Activated CD4-positive, CD25-positive, alpha-beta regulatory T cell (primary cell): ENCODE measurements around the gene NFAT5.
"Not testable (repeated sequence)": the region's sequence is repeated elsewhere in the genome, so short reads cannot be mapped to it uniquely, and the experiment has no call there.

Experiments used
- DNase-seq, 4 experiments: peaks; one replicate each; lab custom pipeline; 2025; lab: John Stamatoyannopoulos, UW

Gene NFAT5

GRCh38 chr16:69565671-69566239, at the start of gene NFAT5:
Gene NFAT5 (plus strand): TSS chr16:69565966. CDS start chr16:69566302, 336 bp downstream.
- DNase-seq, result peak; percentile 70 to 78 (median 74)

DNA sequence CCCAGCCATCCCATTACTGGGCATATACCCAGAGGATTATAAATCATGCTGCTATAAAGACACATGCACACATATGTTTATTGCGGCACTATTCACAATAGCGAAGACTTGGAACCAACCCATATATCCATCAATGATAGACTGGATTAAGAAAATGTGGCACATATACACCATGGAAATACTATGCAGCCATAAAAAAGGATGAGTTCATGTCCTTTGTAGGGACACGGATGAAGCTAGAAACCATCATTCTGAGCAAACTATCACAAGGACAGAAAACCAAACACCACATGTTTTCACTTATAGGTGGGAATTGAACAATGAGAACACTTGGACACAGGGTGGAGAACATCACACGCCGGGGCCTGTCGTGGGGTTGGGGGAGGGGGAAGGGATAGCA, 47.9 kb upstream of the NFAT5 start:
- not testable (repeated sequence) for DNase-seq

DNA sequence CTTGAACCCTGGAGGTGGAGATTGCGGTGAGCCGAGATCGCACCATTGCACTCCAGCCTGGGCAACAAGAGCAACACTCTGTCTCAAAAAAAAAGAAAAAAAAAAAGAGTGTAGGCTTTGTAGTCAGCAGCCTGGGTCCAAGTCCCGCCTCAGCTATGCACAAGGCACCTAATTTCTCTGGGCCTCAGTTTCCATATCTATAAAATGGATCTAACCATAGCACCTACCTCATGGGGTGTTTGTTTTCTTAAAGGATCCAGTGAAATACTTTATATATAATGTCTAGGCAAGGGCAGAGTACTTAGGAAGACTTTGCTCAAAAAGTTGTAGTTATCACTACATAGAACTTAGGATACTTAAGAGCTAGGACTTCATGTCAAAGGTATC, 45.4 kb upstream of the NFAT5 start:
- DNase-seq, result no peak

DNA sequence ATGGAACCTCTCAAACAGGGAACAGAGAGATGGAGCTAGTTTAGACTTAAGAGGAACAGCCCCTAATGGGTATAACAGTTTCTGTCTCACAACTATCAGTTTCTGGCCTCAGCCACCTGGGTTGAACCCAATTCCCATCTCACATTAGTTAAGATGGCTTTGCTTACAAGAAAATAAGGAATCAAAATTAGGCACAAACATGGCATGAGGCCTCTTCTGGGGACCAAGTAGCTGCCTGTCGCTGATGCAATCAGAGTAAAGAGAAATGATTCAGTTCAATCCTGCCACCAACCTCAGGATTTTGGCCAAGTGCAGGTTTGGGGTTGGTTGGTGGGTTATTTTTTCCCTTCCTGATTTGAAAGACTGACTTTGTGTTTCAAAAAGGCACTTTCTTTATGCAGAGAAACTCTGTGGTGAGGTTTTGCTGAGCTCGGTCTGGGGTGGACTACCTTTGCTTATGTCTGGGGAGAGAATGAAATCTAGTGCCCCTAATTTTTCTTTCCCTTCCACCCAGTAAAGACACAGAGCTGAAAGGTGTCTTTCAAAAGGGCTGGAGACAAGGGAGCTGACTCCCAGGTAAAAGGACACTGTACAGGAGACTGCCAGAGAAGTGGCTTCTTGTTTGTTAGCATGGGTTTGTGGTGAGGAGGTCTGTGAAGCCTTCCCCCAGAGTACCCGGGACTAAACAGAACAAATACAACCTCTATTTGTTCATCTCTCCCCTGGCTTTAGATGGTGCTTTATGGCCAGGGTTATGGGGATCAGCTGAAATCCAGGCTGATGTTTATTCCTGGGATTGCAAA, 44.8 kb upstream of the NFAT5 start:
- no peak for DNase-seq

DNA sequence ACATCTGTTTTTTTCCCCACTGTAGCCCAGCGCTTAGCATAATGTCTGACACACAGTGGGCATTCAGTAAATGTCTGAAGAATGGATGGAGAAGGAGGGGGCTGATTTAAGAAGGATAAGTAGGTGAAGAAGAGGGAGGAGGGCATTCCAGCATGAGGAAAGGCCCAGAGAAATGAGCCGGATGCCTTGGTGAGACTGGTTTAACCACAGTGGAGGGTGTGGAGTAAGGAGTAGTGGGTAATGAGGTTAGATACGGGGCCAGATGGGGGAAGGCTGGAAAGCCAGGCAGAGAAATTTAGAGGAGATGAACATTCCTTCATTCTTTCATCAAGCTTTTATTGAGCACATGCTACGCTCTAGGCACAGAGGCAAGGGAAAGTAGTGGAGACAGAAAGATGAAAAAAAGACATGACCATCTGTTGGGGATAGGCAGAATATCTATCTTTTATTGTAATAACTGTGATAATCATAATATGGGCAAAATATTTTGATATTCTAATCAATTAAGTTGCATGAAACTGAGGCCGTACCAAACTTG, 43.7 kb upstream of the NFAT5 start:
- no peak for DNase-seq

DNA sequence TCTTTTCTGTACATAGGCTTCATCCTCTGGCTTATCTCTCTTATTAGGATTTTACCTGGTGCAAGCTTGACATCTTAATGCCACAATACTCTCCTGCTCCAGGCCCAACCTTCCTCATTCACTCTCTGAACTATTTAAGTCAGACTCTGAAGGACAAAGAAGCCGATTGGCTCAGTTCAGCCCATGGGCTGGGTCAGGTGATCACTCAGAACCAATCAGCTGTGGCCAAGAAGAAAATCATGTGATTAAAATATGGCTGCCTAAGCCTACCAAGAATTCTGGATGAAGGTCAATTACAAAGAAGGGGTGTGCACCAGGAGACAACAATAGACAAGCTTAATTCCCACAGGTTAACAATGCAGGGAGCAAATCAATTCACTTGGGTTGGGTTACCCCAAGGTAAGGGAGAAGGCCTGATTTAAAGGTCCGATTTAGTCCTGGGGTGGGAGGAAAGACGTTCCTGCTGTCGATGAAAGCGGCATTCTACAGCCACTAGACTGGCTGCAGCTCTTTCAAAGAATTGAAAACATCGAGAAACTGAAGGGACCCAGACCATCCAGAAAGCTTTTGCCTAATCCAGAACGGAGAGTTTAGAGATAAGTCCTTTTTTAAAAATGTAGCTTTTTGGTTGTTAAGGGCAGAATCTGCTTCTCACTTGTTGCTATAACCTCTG, 42.9 kb upstream of the NFAT5 start:
- no peak for DNase-seq

DNA sequence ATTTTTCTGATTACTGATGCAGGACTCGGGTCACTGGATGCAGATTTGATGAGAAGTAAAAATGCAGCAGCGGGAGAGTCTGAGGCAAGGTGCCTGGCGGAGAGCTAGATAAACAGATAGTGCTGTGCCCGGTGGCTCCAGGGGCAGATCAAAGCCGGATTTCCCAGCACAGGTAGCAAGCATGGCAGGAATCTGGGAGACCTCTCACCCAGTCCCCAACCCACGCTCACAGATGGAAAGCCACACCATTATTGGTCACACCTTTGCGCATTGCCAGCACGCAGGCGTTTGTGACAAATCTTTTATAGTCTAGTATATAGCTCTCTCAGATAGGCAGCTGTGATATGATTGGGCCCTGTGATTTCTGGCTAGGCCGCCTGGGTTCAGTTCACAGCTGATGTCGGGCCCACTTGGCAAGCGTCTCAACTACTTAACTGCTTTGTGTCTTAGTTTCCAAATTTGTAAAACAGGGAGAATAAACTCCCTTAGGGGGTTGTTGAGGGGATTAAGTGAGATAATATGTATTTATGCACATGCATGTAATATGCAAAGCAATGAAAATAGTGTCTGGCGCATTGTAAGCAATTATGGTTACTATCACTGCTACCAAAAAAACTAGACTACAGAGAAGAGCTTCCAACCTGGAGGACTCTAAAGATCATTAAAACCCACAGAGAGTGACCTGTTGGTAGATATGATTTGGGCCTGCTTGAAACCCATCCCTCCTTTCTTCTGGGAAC, 42.0 kb upstream of the NFAT5 start:
- DNase-seq, result no peak

GRCh38 chr16:69526831-69527655, 38.7 kb upstream of the NFAT5 start:
- no peak for DNase-seq

GRCh38 chr16:69531988-69532387, 33.8 kb upstream of the NFAT5 start:
- DNase-seq, result no peak

DNA sequence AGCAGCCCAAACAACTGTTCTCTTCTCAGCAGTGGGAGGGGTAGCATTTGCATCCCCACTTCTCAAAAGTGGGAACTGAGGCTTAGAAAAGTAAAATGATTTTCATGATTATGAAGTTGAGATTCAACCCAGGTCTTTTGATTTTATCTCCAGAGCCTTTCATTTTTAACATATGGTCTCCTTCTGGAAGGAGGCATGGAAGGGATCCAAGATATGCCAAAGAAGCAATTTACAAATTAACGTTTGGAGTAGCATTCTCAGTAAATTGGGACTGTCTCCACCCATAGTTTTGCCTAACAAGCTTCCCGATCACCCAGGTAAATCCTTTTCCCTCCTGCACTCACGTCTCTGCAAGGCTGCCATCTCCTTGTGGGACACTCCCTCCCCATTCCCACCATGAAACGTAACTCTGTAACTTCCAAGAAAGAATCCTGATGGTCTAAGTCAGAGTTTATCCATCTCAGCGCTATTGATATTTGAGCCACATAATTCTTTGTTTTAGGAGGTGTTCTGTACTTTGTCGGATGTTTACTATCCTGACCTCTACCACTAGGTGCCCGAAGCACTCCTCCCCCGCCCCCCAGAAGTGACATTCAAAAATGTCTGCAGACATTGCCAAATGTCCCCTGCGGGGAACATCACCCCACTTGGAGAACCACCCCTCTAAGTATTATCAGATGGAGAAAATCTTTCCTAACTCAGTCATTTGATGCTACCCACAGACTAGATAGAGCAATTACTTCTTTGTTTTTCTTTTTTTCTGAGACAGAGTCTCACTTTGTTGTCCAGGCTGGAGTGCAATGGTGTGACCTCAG, 32.9 kb upstream of the NFAT5 start:
- no peak for DNase-seq

- no peak for DNase-seq
These were observed 31.0 kb upstream of the NFAT5 start for GRCh38 chr16:69534720-69535119.

GRCh38 chr16:69535123-69536050, 30.4 kb upstream of the NFAT5 start:
- DNase-seq, result no peak

GRCh38 chr16:69537706-69538080, 28.1 kb upstream of the NFAT5 start:
- no peak for DNase-seq

DNA sequence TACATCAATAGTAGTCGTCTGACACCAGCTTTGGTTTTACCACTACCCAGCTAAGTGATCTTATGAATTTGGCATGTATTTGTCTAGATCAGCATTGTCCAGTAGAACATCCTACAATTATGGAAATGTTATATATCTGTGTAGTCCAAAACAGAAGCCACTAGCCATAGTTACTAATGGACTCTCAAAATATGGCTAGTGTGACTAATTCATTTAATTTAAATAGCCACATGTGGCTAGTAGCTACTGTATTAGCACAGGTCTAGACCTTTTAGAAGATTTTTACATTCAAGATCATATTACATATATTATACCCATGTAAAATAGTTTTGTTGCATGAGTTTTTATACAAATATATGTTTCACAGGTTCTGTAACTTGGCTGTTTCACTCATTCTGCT, 27.0 kb upstream of the NFAT5 start:
- no peak for DNase-seq

DNA sequence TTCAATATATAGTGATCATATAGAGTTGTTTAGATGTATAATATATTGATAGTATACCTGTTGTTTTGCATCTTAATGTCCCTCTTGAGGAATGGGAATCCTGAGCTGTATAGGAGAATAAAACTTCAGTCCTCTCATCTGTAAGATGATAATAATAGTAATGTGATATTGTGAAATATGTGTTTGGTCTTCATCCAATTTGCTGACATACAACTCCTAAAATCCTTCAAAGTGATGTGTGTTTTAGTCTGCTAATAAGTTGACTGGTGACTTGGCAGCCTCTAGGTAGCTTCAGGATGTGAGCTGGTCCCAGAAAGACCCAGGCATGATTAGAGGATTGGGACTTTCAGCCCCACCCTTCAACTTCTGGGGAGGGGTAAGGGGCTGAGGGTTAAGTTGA, 22.8 kb upstream of the NFAT5 start:
- DNase-seq, result no peak

DNA sequence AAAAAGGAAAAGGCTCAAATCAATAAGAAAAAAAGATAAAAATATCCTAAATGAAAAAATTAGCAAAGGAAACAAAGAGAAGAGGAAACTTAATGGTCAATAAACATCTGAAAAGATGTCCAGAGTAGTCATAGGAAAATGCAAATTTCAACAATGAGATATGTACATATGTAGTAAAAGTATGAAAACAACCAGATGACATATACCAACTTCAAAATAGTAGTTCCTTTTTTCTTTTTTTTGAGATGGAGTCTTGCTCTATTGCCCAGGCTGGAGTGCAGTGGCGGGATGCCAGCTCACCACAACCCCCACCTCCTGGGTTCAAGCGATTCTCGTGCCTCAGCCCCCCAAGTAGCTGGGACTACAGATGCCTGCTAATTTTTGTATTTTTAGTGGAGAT, 21.7 kb upstream of the NFAT5 start:
- no peak for DNase-seq

GRCh38 chr16:69546663-69547062, 19.1 kb upstream of the NFAT5 start:
- not testable (repeated sequence) for DNase-seq

GRCh38 chr16:69553332-69553731, 12.4 kb upstream of the NFAT5 start:
- no peak for DNase-seq

DNA sequence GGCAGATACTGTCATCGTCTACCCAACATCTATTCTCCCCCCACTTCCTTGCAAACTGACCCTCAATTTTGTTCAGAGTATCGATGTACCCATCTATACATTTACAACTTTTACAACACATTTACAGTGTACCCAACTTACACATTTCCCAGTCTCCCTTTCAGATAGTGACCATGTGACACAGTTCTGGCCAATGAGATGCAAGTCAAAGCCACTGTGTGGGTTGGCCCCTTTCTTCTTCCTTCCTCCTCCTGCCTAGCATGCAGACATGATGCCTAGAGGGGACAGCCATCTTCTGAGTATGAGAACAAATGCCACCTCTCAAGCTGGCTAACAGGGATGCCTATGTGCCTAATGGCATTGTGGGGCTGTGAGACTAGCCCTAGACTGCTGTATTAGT, 11.3 kb upstream of the NFAT5 start:
- no peak for DNase-seq
